PC-9 (cell line): ENCODE results near the gene MAGEB2.

Source experiments
- CTCF ChIP-seq: fragments of 200-600 bp; sonication (generic); conservative IDR thresholded peaks from 2 replicates; pipeline ENCODE4 v1.6.1; 2017; ENCODE audit warnings: mixed run types, antibody characterized with exemption, mild to moderate bottlenecking, moderate library complexity
- EZH2 ChIP-seq: fragments of 200-600 bp; sonication (generic); IDR thresholded peaks from 2 replicates; pipeline ENCODE4 v1.8.0; 2017; ENCODE audit warnings: antibody characterized with exemption, low read depth

- TF ChIP-seq CTCF = no peak
- TF ChIP-seq EZH2 = no peak
Observed at GRCh38 chrX:30248854-30249253, 33.5 kb downstream of the MAGEB2 start.
